Cerebellar cortex (tissue), 1 donor: ENCODE results near the gene ECT2.
"Not testable (repeated sequence)": the region's sequence is repeated elsewhere in the genome, so short reads cannot be mapped to it uniquely, and the experiment has no call there.

ENCODE experiments used
- DNase-seq: peaks from one replicate; pipeline ENCODE4 v3.0.0-alpha.2; 2015; ENCODE audit warnings: low spot score

The ECT2 gene

GRCh38 chr3:172859041-172859440, 108.5 kb downstream of the ECT2 start:
- DNase-seq = no peak

- not testable (repeated sequence) for DNase-seq
These were observed 116.3 kb downstream of the ECT2 start for GRCh38 chr3:172866726-172867350.

- no peak for DNase-seq
These were observed 118.2 kb downstream of the ECT2 start for GRCh38 chr3:172868582-172869200.

- no peak for DNase-seq
These were observed 118.8 kb downstream of the ECT2 start for GRCh38 chr3:172869368-172869771.

GRCh38 chr3:172869784-172870518, 119.4 kb downstream of the ECT2 start:
- no peak for DNase-seq
